MM.1S (cell line): ENCODE results near the gene ORAI1.
"Not testable (repeated sequence)": the region's sequence is repeated elsewhere in the genome, so short reads cannot be mapped to it uniquely, and the experiment has no call there.

Experiments used
- DNase-seq: peaks from one replicate; pipeline ENCODE4 v3.0.0-alpha.2; 2015
- H2AFZ ChIP-seq: fragments of 300-600 bp; sonication (generic); 2 replicates; pipeline ENCODE4 v1.6.0; 2016; ENCODE audit warnings: antibody characterized with exemption, low read length
- H3F3A ChIP-seq: fragments of 300-600 bp; sonication (generic); 2 replicates; pipeline ENCODE4 v1.6.1; 2016; ENCODE audit warnings: mild to moderate bottlenecking, antibody characterized with exemption, low read length, moderate library complexity, mixed read lengths; ENCODE audit not compliant: insufficient read depth
- H3K27ac ChIP-seq: fragments of 300-600 bp; sonication (generic); 2 replicates; pipeline ENCODE4 v1.5.1; 2016; ENCODE audit warnings: mild to moderate bottlenecking, low read length
- H3K27me3 ChIP-seq: fragments of 300-600 bp; sonication (generic); replicated peaks from 2 replicates; pipeline ENCODE4 v1.6.0; 2016; ENCODE audit warnings: low read length; ENCODE audit not compliant: insufficient read depth
- H3K36me3 ChIP-seq: fragments of 300-600 bp; sonication (generic); replicated peaks from 2 replicates; pipeline ENCODE4 v1.6.1; 2016; ENCODE audit warnings: mild to moderate bottlenecking, low read length, mixed read lengths; ENCODE audit not compliant: insufficient read depth
- H3K4me1 ChIP-seq: fragments of 300-600 bp; sonication (generic); 2 replicates; pipeline ENCODE4 v1.6.1; 2016; ENCODE audit warnings: low read length, mixed read lengths
- H3K4me2 ChIP-seq: fragments of 300-600 bp; sonication (generic); 2 replicates; pipeline ENCODE4 v1.6.0; 2016; ENCODE audit warnings: low read depth, low read length
- H3K4me3 ChIP-seq: fragments of 300-600 bp; sonication (generic); 2 replicates; pipeline ENCODE4 v1.5.1; 2016; ENCODE audit warnings: low read length, mixed read lengths
- H3K79me2 ChIP-seq: fragments of 300-600 bp; sonication (generic); 2 replicates; pipeline ENCODE4 v1.6.1; 2016; ENCODE audit warnings: mixed run types, low read length, mixed read lengths
- H3K9ac ChIP-seq: fragments of 300-600 bp; sonication (generic); 2 replicates; pipeline ENCODE4 v1.6.1; 2016; ENCODE audit warnings: low read length, mixed read lengths
- H3K9me2 ChIP-seq: fragments of 300-600 bp; sonication (generic); replicated peaks from 2 replicates; pipeline ENCODE4 v1.6.1; 2016; ENCODE audit warnings: mild to moderate bottlenecking, low read length, mixed read lengths; ENCODE audit not compliant: insufficient read depth
- H3K9me3 ChIP-seq: fragments of 300-600 bp; sonication (generic); replicated peaks from 2 replicates; pipeline ENCODE4 v1.6.1; 2016; ENCODE audit warnings: mild to moderate bottlenecking, low read length, mixed read lengths; ENCODE audit not compliant: insufficient read depth
- H4K20me1 ChIP-seq: fragments of 300-600 bp; sonication (generic); 2 replicates; pipeline ENCODE4 v1.6.1; 2016; ENCODE audit warnings: mild to moderate bottlenecking, low read length, moderate library complexity, mixed read lengths; ENCODE audit not compliant: insufficient read depth
- CTCF ChIP-seq: fragments of 300-600 bp; sonication (generic); IDR thresholded peaks from 2 replicates; pipeline ENCODE4 v1.5.1; 2016; ENCODE audit warnings: antibody characterized with exemption, low read length, mixed read lengths
- EZH2 ChIP-seq: fragments of 300-600 bp; sonication (generic); optimal IDR thresholded peaks from 2 replicates; pipeline ENCODE3; 2017; ENCODE audit warnings: low read depth, mild to moderate bottlenecking, antibody characterized with exemption, low read length, mixed read lengths
- EZH2phosphoT487 ChIP-seq: fragments of 300-600 bp; sonication (generic); IDR thresholded peaks from 2 replicates; pipeline ENCODE4 v1.6.1; 2018; ENCODE audit warnings: antibody characterized with exemption, low read length

The ORAI1 gene

GRCh38 chr12:121678716-121679300 is 52.5 kb downstream of the ORAI1 start:
- Histone ChIP-seq H3K79me2 (no peaks in the 10 kb centered on the region), H3K4me1 (no peaks in the 10 kb centered on the region), H3K27me3 (no peaks in the 10 kb centered on the region), H3K27ac (no peak overlapping the region), H3K4me3 (no peak overlapping the region), H3K9ac (no peak overlapping the region), H2AFZ (no peak overlapping the region), H3K9me2 (no peaks in the 10 kb centered on the region), H3K4me2 (no peak overlapping the region), H3K9me3 (no peaks in the 10 kb centered on the region), H3F3A (no peaks in the 10 kb centered on the region), H3K36me3 (no peaks in the 10 kb centered on the region), H4K20me1 (no peaks in the 10 kb centered on the region)
- no peak for DNase-seq
- TF ChIP-seq EZH2phosphoT487 = no peak
- no peak for TF ChIP-seq CTCF
- no peak for TF ChIP-seq EZH2

- H3K4me1 ChIP-seq = not testable (repeated sequence)
These were observed 53.4 kb downstream of the ORAI1 start for GRCh38 chr12:121679661-121680197.

GRCh38 chr12:121688966-121689365 is 62.6 kb downstream of the ORAI1 start:
- Histone ChIP-seq H3K4me3 (no peak overlapping the region), H3K79me2 (no peaks in the 10 kb centered on the region), H3K4me2 (no peak overlapping the region), H3K36me3 (no peaks in the 10 kb centered on the region), H3K4me1 (no peaks in the 10 kb centered on the region), H3K27me3 (no peaks in the 10 kb centered on the region), H2AFZ (no peak overlapping the region), H3K9me3 (no peaks in the 10 kb centered on the region), H3K27ac (no peak overlapping the region), H3F3A (no peaks in the 10 kb centered on the region), H3K9ac (no peak overlapping the region), H4K20me1 (no peaks in the 10 kb centered on the region), H3K9me2 (no peaks in the 10 kb centered on the region)
- DNase-seq = no peak
- TF ChIP-seq CTCF (no peak), EZH2phosphoT487 (no peak), EZH2 (no peak)

More at GRCh38 chr12:121679661-121680197, 53.4 kb downstream of the ORAI1 start:
- not testable (repeated sequence) for H3K9me3 ChIP-seq, H3K27me3 ChIP-seq, H3F3A ChIP-seq, H3K79me2 ChIP-seq, H3K36me3 ChIP-seq, H3K4me3 ChIP-seq, H3K9ac ChIP-seq, DNase-seq, H3K27ac ChIP-seq, H3K4me2 ChIP-seq, H4K20me1 ChIP-seq, H3K9me2 ChIP-seq, H2AFZ ChIP-seq

GRCh38 chr12:121689430-121689829 is 63.1 kb downstream of the ORAI1 start:
- Histone ChIP-seq H3K79me2 (no peaks in the 10 kb centered on the region), H2AFZ (no peak overlapping the region), H3F3A (no peaks in the 10 kb centered on the region), H3K9ac (no peak overlapping the region), H3K4me2 (no peak overlapping the region), H3K4me1 (no peaks in the 10 kb centered on the region), H3K36me3 (no peaks in the 10 kb centered on the region), H3K9me3 (no peaks in the 10 kb centered on the region), H3K4me3 (no peak overlapping the region), H4K20me1 (no peaks in the 10 kb centered on the region), H3K9me2 (no peaks in the 10 kb centered on the region), H3K27me3 (no peaks in the 10 kb centered on the region), H3K27ac (no peak overlapping the region)
- no peak for DNase-seq
- TF ChIP-seq EZH2phosphoT487 (no peak), CTCF (no peak), EZH2 (no peak)
